ENCODE measurements around the gene CCDC24.

GRCh38 chr1:43999455-43999854, 8.1 kb downstream of the CCDC24 start:
- TF ChIP-seq CTCF (IDR thresholded peaks at IDR 0.05): no peak
- TF ChIP-seq POLR2A (IDR thresholded peaks at IDR 0.05): no peak
- TF ChIP-seq POLR2AphosphoS5 (IDR thresholded peaks at IDR 0.05; ENCODE audit: insufficient read depth in 1 of 2, low read depth in 1 of 2): no peak
